ENCODE data around the gene SLCO4A1.

Gene SLCO4A1

DNA sequence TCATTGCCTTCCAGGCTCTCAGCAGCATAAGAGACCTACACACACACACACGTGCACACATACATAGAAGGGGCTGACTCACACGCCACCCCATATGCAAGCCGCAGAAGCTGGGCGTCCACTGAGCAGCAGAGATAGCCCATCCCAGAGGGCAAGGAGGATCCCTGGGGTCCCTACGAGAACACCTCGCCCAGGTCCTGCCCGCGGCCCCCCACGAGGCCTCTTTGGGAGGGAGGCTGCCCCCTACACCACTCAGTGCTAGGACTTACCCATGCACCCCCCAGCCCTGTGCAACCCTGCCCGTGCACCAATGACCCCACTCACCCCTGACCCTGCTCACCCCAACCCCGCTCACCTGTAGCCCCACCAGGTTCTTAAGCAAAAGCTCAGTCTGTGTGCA lies 45.8 kb downstream of the SLCO4A1 start:
- no peak for DNase-seq

- no peak for DNase-seq
Observed at GRCh38 chr20:62688855-62689460, 46.7 kb downstream of the SLCO4A1 start.

DNA sequence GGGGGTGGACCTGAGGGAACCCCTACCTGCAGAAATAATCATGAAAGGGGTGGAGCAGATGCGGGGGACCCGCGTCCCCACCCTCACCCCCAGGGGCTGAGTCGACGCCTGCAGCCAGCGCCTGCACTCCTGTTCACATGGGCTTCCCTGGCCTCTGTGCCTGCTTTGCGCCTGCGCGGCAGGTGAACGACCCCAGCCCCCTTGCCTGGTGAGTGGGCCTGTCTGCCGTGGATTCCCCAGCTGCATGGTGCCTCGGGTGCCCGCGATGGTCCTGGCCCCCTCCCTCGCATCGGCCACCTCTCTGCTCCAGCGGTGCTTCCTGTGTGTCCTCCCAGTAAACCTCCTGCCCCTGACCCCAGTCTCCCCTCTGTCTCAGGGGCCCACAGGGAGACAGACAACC lies 47.6 kb downstream of the SLCO4A1 start:
- no peak for DNase-seq

DNA sequence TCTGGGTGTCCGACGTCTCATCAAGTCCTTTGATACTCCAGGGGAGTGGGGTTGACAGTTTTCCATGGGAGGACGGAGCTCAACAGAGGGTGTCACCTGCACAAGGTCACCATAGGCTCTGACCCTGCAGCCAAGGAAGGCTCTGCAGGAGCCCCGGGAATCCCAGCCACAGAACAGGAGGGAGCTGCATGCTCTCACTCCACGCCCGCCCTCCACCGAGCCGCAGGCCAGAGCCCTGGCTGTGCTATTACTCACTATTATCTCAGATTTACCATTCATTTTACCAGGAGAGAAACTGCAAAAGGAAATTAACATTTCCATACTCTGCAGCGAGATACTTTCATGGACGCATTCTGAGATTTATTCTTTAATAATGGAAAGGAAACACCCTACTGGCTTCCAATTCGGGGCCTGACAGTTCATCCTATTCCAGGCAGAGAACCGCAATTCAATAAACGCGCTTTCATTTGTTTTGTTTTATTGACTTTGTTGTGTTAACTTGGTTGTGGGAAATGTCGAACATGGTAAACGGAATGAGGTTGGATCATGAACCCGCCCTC lies 48.0 kb downstream of the SLCO4A1 start:
- no peak for DNase-seq

GRCh38 chr20:62691487-62691886 lies 49.2 kb downstream of the SLCO4A1 start:
- DNase-seq: no peak

DNA sequence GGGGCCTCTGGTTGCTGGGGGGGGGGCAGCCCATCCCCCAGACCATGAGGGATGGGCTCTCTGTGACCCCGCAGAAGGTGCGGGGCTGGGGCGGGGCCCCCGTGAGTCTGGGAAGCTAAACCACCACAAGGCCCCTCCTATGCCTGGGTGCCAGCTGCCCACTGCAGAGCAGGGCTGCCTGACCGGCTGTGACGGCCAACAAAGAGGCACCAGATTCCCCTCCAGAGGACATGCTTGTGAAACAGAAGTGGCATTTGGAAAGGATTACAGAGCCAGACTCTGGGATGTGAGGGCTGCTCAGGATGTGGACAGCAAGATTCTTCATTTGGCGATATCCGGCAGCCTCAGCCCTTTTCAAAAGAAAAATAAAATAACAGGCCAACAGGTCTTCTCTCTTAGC lies 49.9 kb downstream of the SLCO4A1 start:
- DNase-seq: no peak

- no peak for DNase-seq
Observed at GRCh38 chr20:62692801-62693523, 50.7 kb downstream of the SLCO4A1 start.

DNA sequence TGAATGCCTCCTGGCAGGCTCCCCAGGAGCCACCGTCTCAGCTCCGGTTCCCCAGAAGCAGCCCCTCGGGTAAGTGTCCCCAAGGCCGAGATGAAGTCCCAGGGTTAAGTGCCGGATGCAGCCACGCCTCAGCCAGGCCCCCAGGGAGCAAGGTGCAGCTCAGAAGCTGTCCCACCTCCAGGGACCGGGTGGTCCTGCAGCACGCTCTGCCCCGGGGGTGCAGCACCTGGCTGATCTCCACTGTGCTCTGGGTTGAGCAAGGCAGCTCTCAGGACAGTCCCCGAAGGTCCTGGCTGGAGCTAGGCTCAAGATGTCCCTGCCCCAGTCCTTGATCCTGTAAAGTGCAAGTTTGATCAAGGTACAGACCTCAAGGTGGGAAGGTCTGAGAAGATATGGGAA lies 51.2 kb downstream of the SLCO4A1 start:
- DNase-seq: no peak

- no peak for DNase-seq
Observed at GRCh38 chr20:62694106-62694505, 51.8 kb downstream of the SLCO4A1 start.

GRCh38 chr20:62694868-62695267 lies 52.6 kb downstream of the SLCO4A1 start:
- DNase-seq: no peak

GRCh38 chr20:62695448-62696414 lies 53.4 kb downstream of the SLCO4A1 start:
- DNase-seq: no peak

- DNase-seq: no peak
Observed at GRCh38 chr20:62696434-62696957, 54.2 kb downstream of the SLCO4A1 start.

DNA sequence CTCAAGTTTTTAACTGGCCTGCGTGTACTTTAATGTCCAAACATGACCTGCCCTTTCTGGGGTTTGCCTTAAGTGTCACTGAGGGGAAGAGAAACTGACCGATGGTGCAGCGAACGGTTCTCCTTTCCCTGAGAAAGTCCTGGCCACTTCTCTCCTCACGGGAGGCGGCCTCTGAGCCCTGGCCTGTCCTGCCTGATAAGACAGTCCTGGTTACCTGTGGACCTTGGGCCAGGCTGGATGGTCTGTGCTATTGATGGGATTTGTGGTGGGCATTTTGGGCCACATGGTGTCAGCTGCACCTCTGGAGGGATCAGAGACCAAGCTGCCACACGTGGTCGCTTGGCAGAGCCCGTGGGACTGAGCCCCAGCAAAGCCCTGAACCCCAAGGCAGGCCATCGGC lies 54.7 kb downstream of the SLCO4A1 start:
- no peak for DNase-seq

- DNase-seq: no peak
Observed at GRCh38 chr20:62697468-62697912, 55.2 kb downstream of the SLCO4A1 start.

- DNase-seq: no peak
Observed at GRCh38 chr20:62698231-62698630, 55.9 kb downstream of the SLCO4A1 start.

DNA sequence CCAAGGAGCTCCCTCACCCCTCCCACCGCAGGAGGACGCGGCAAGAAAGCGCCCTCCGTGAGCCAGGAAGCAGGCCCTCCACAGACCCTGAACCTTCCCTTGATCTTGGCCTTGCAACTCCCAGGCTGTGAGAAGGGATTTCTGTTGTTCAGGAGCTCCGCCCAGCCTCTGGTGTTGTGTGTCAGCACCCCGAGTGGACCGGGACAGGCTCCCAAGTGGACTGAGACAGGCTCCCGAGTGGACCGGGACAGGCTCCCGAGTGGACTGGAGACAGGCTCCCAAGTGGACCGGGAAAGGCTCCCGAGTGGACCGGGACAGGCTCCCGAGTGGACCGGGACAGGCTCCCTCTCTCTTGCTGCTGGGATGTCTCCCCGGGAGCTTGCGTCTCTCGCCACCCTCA lies 57.0 kb downstream of the SLCO4A1 start:
- no peak for DNase-seq

- no peak for DNase-seq
Observed at GRCh38 chr20:62699741-62700140, 57.4 kb downstream of the SLCO4A1 start.

- no peak for DNase-seq
Observed at GRCh38 chr20:62700261-62700930, 58.1 kb downstream of the SLCO4A1 start.

DNA sequence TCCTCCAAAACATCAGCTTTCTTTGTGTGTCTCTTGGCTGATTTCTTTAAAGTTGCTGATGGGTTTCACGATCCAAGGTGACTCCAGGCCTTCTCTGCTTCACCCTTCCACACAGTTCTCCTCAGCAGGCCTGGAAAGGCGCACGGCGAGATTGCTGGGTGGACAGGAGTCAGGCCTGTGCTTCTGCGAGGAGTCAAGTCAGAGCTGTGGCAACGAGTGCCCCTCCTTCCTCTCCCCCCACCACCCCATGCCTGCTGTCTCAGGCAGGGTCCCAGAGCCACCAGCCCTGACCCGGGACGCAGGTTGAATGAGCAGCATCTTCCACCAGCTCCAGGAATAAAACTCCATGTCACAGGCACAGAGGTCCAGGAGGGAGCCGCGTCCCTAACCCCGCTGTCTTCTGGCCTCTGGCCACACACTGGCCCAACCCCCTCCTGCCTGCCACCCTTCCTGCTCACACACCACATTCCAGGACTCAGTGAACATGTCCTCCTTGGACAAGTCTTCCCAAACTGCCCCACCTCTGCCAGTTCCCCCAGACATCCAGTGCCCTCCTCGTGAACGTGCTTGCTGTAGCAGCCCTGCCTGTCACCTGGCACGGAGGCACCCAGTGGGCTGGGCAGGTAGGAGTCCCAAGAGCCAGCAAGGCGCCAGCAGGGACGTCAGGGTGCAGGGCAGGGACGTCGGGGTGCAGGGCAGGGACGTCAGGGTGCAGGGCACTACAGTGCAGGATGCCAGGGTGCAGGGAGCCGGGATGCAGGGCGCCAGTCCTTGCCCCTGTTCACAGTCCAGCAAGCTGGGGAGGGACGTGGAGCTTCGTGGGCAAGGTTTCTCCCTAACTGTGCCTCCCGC lies 59.1 kb downstream of the SLCO4A1 start:
- no peak for DNase-seq

DNA sequence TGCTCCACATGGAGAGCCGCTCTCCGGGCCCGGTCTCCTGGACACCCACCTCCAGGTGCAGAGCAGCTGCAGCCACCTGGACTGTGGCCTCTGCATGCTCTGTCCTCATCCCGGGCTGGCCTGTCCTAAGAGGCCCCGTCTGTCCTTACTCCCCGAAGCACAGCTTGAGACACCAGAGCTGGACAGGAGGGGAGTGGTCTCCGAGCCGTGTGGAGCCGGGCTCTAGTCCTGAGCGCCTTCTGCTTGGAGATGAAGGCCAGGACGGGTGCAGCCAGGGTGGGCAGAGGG lies 59.7 kb downstream of the SLCO4A1 start:
- no peak for DNase-seq
